Stimulated activated CD4-positive, alpha-beta T cell treated with anti-CD3 and anti-CD28 coated beads, Interleukin-1b, Interleukin-23, amount 100 ng/mL, for 48 hours (primary cell): Measurements from ENCODE around the gene TESMIN.

Experiments
- DNase-seq: peaks from one replicate; pipeline ENCODE4 v3.0.0-alpha.2; 2020

Gene TESMIN

GRCh38 chr11:68759991-68760390 is 8.7 kb upstream of the TESMIN start:
- DNase-seq, result no peak

GRCh38 chr11:68757711-68758110 is 6.4 kb upstream of the TESMIN start:
- no peak for DNase-seq

GRCh38 chr11:68756171-68756766 is 4.9 kb upstream of the TESMIN start:
- no peak for DNase-seq

- no peak for DNase-seq
Measured at GRCh38 chr11:68753300-68753699, 2.0 kb upstream of the TESMIN start.

- DNase-seq, result no peak
Measured at GRCh38 chr11:68751004-68751325, 355 bp downstream of the TESMIN start.

- peak; percentile 6 for DNase-seq
Measured at GRCh38 chr11:68750195-68751003, 921 bp downstream of the TESMIN start.

- DNase-seq, result no peak
Measured at GRCh38 chr11:68749229-68750123, 1.8 kb downstream of the TESMIN start.

GRCh38 chr11:68748061-68748460 is 3.3 kb downstream of the TESMIN start:
- no peak for DNase-seq

GRCh38 chr11:68743539-68743938 is 7.8 kb downstream of the TESMIN start:
- no peak for DNase-seq

- no peak for DNase-seq
Measured at GRCh38 chr11:68741463-68741862, 9.9 kb downstream of the TESMIN start.

GRCh38 chr11:68735646-68736045 is 15.7 kb downstream of the TESMIN start:
- no peak for DNase-seq

- no peak for DNase-seq
Measured at GRCh38 chr11:68735125-68735524, 16.2 kb downstream of the TESMIN start.

- DNase-seq, result no peak
Measured at GRCh38 chr11:68734111-68734510, 17.2 kb downstream of the TESMIN start.

- no peak for DNase-seq
Measured at GRCh38 chr11:68727783-68728182, 23.5 kb downstream of the TESMIN start.

- no peak for DNase-seq
Measured at GRCh38 chr11:68724293-68724692, 27.0 kb downstream of the TESMIN start.

GRCh38 chr11:68722143-68722542 is 29.2 kb downstream of the TESMIN start:
- no peak for DNase-seq

- no peak for DNase-seq
Measured at GRCh38 chr11:68721075-68721474, 30.2 kb downstream of the TESMIN start.

- DNase-seq, result no peak
Measured at GRCh38 chr11:68715456-68716122, 35.7 kb downstream of the TESMIN start.

GRCh38 chr11:68714060-68714856 is 37.1 kb downstream of the TESMIN start:
- DNase-seq, result no peak

- no peak for DNase-seq
Measured at GRCh38 chr11:68711114-68711513, 40.2 kb downstream of the TESMIN start.

- DNase-seq, result no peak
Measured at GRCh38 chr11:68710409-68710808, 40.9 kb downstream of the TESMIN start.

- no peak for DNase-seq
Measured at GRCh38 chr11:68709062-68709461, 42.3 kb downstream of the TESMIN start.
